HepG2 (cell line): Measurements from ENCODE around the gene EDNRA. TPM values are rescaled to one million over a fixed set of nuclear protein-coding genes. Genes with fewer than 3 reads are reported as not detected.

Experiments
- ATAC-seq: fragments of 200-7000 bp; cut with Tn5 transposase; 3 replicates; pipeline ENCODE4 v1.9.1; 2020; ENCODE audit warnings: mild to moderate bottlenecking, moderate library complexity
- BruUV-seq: library from RNA; stranded (reverse); fragments of 400-500 nt; replicated peaks from 2 replicates; lab custom pipeline; 2021; lab: Mats Ljungman, UMichigan
- CTCF ChIA-PET: fragments of 300-600 bp; formaldehyde crosslinking; extraction: SDS; loops from one replicate; lab custom pipeline; 2021; ENCODE audit warnings: low total read pairs, inconsistent platforms, low intra/inter-chr PET ratio; lab: Yijun Ruan, JAX
- POLR2A ChIA-PET: fragments of 350-600 bp; sonication (Branson Sonifier 250); formaldehyde crosslinking; loops from one replicate; lab custom pipeline; 2020; ENCODE audit warnings: antibody characterized with exemption, inconsistent platforms; lab: Yijun Ruan, JAX
- DNase-seq: peaks from one replicate; pipeline ENCODE4 v3.0.0-alpha.2; 2015; ENCODE audit warnings: low spot score
- FAIRE-seq: peaks from 3 replicates; lab custom pipeline; 2011; peaks lifted over from hg19 to GRCh38; lab: Jason Lieb, UNC
- H2AFZ ChIP-seq: one replicate; pipeline ENCODE4 v1.6.1; 2011; ENCODE audit warnings: low read length, inconsistent platforms
- H3K27ac ChIP-seq: fragments of 300-600 bp; 3 replicates; pipeline ENCODE4 v1.8.0; 2011; ENCODE audit warnings: mixed run types, mild to moderate bottlenecking, mixed read lengths, low read length, inconsistent platforms; ENCODE audit not compliant: insufficient read depth; ENCODE audit errors: extremely low read length
- H3K27me3 ChIP-seq, 2 experiments: fragments of 200-600 bp in 1 of 2; 2 replicates in 1 of 2; 3 replicates in 1 of 2; pipeline versions ENCODE4 v1.6.0 to v1.8.0; 2011; ENCODE audit warnings: low read length in 2 of 2, mild to moderate bottlenecking in 2 of 2, moderate library complexity in 2 of 2, inconsistent platforms in 1 of 2; ENCODE audit not compliant: insufficient read depth in 2 of 2, control insufficient read depth in 1 of 2
- H3K36me3 ChIP-seq, 2 experiments: fragments of 200-600 bp in 1 of 2; replicated peaks in 1 of 2; 2 replicates in 1 of 2; 3 replicates in 1 of 2; pipeline versions ENCODE4 v1.5.1 to v1.8.0; 2011; ENCODE audit warnings: low read length in 2 of 2, inconsistent platforms in 1 of 2; ENCODE audit not compliant: insufficient read depth in 2 of 2, control insufficient read depth in 1 of 2
- H3K4me1 ChIP-seq: 2 replicates; pipeline ENCODE4 v1.5.1; 2012; ENCODE audit warnings: low read length, inconsistent platforms; ENCODE audit not compliant: insufficient read depth
- H3K4me2 ChIP-seq: 2 replicates; pipeline ENCODE4 v1.6.0; 2011; ENCODE audit warnings: low read depth, low read length, inconsistent platforms
- H3K4me3 ChIP-seq, 3 experiments: fragments of 200-600 bp in 1 of 3; sonication (generic), shearing (Covaris generic) in 1 of 3; replicated peaks in 1 of 3; 2 replicates each; pipeline ENCODE4 v1.5.1; 2011 to 2016; ENCODE audit warnings: low read length in 3 of 3, inconsistent platforms in 2 of 3, low read depth in 2 of 3, mild to moderate bottlenecking in 2 of 3, control low read depth in 1 of 3, mixed read lengths in 1 of 3; ENCODE audit not compliant: insufficient read depth in 1 of 3
- H3K79me2 ChIP-seq: one replicate; pipeline ENCODE4 v1.6.1; 2011; ENCODE audit warnings: low read length, inconsistent platforms; ENCODE audit not compliant: insufficient read depth
- H3K9ac ChIP-seq: 2 replicates; pipeline ENCODE4 v1.6.0; 2011; ENCODE audit warnings: mild to moderate bottlenecking, low read depth, low read length, inconsistent platforms; ENCODE audit not compliant: insufficient read depth
- H3K9me3 ChIP-seq: 2 replicates; pipeline ENCODE4 v1.5.1; 2012; ENCODE audit warnings: mild to moderate bottlenecking, low read length
- H4K20me1 ChIP-seq: 2 replicates; pipeline ENCODE4 v1.6.0; 2011; ENCODE audit warnings: inconsistent platforms, mild to moderate bottlenecking, low read length, moderate library complexity; ENCODE audit not compliant: insufficient read depth
- CBX2 ChIP-seq, 2 experiments: fragments of 200-600 bp in 1 of 2; sonication (generic); formaldehyde crosslinking in 1 of 2; IDR thresholded peaks; 2 replicates each; pipeline versions ENCODE4 v1.7.0 to v1.8.1; 2018 to 2022; ENCODE audit warnings: low read depth in 2 of 2, low read length in 1 of 2, mild to moderate bottlenecking in 1 of 2, missing genetic modification reagents in 1 of 2
- MLLT10 ChIP-seq: sonication (generic); formaldehyde crosslinking; IDR thresholded peaks from 2 replicates; pipeline ENCODE4 v1.4.0; 2020; ENCODE audit warnings: missing genetic modification reagents
- NCOR1 ChIP-seq: fragments of 200-600 bp; sonication (generic); IDR thresholded peaks from 2 replicates; pipeline ENCODE4 v1.7.0; 2017; ENCODE audit warnings: antibody characterized with exemption, low read length, borderline replicate concordance
- NFE2 ChIP-seq: sonication (generic); formaldehyde crosslinking; IDR thresholded peaks from 2 replicates; pipeline ENCODE4 v1.4.0; 2020; ENCODE audit warnings: missing genetic modification reagents
- NFYC ChIP-seq: IDR thresholded peaks from 2 replicates; pipeline ENCODE4 v1.6.1; 2016; ENCODE audit warnings: missing genetic modification reagents, missing compliant biosample characterization
- ZNF12 ChIP-seq: sonication (generic); formaldehyde crosslinking; IDR thresholded peaks from 2 replicates; pipeline ENCODE4 v1.5.0; 2020; ENCODE audit warnings: missing genetic modification reagents
- ZNF282 ChIP-seq: fragments of 450-650 bp; IDR thresholded peaks from 2 replicates; pipeline ENCODE4 v1.6.1; 2018; ENCODE audit not compliant: partially characterized antibody
- ZNF3 ChIP-seq: IDR thresholded peaks from 2 replicates; pipeline ENCODE4 v1.7.0; 2017; ENCODE audit warnings: inconsistent platforms
- ZNF30 ChIP-seq: sonication (generic); formaldehyde crosslinking; IDR thresholded peaks from 2 replicates; pipeline ENCODE4 v1.5.0; 2020; ENCODE audit warnings: mild to moderate bottlenecking, missing genetic modification reagents
- ZNF317 ChIP-seq: sonication (generic); formaldehyde crosslinking; IDR thresholded peaks from 2 replicates; pipeline ENCODE4 v1.5.0; 2020; ENCODE audit warnings: mild to moderate bottlenecking, missing genetic modification reagents
- ZNF383 ChIP-seq: sonication (generic); formaldehyde crosslinking; IDR thresholded peaks from 2 replicates; pipeline ENCODE4 v1.4.0; 2020; ENCODE audit warnings: missing genetic modification reagents, mild to moderate bottlenecking, borderline replicate concordance
- ZNF572 ChIP-seq: sonication (generic); formaldehyde crosslinking; IDR thresholded peaks from 2 replicates; pipeline ENCODE4 v1.5.1; 2020; ENCODE audit warnings: mild to moderate bottlenecking, missing genetic modification reagents
- WGBS: methylation state at CpG from one replicate; pipeline ENCODE4 v1.1.6; 2017; ENCODE audit warnings: low lambda C conversion rate; 5-methylcytosine and 5-hydroxymethylcytosine counted together
- in situ Hi-C: cut with HindIII; loops from 2 replicates; pipeline ENCODE4 v1.10.0; 2017; ENCODE audit warnings: low pct_unique_long_range_greater_than_20kb; ENCODE audit not compliant: extremely low pct_ligation_motif_present
- intact Hi-C: fragments of 100-400 bp; cut with micrococcal nuclease; formaldehyde crosslinking; loops from one replicate; pipeline ENCODE4 v1.10.0; 2022; ENCODE audit not compliant: unreplicated experiment
- polyA plus RNA-seq, 8 experiments: library from polyadenylated mRNA; depleted of rRNA in 3 of 8; stranded (reverse) in 7 of 8; unstranded in 1 of 8; fragments of >200 nt; fragmentation: Illumina TruSeq in 4 of 8; extraction: Trizol in 4 of 8; gene quantifications; 2 replicates each; pipeline versions ENCODE4 v1.2.1 to v1.2.3, GENCODE V29; 2011 to 2016; ENCODE audit warnings: low read depth in 4 of 8, missing spikeins in 1 of 8, mixed read lengths in 1 of 8; ENCODE audit not compliant: insufficient read depth in 1 of 8
- total RNA-seq, 5 experiments: library from RNA; depleted of rRNA; stranded (reverse); fragments of >200 nt; fragmentation: Illumina TruSeq; extraction: Trizol; gene quantifications; 2 replicates each; pipeline ENCODE4 v1.2.3, GENCODE V29; 2016; ENCODE audit warnings: low read depth in 1 of 5
- TF ChIP-seq, protein P1 (sequence below): sonication (generic); formaldehyde crosslinking; IDR thresholded peaks from 2 replicates; pipeline ENCODE4 v1.4.0; 2020; ENCODE audit warnings: mild to moderate bottlenecking, missing genetic modification reagents
- TF ChIP-seq, protein P2 (sequence below): sonication (generic); formaldehyde crosslinking; IDR thresholded peaks from 2 replicates; pipeline ENCODE4 v1.8.0; 2023; ENCODE audit warnings: mild to moderate bottlenecking, missing genetic modification reagents

EDNRA gene
- total and polyA plus RNA-seq, 2 of the 13 experiments (the other 11 are each of a cell fraction or from before 2014, with no cell fraction given): not detected

DNA sequence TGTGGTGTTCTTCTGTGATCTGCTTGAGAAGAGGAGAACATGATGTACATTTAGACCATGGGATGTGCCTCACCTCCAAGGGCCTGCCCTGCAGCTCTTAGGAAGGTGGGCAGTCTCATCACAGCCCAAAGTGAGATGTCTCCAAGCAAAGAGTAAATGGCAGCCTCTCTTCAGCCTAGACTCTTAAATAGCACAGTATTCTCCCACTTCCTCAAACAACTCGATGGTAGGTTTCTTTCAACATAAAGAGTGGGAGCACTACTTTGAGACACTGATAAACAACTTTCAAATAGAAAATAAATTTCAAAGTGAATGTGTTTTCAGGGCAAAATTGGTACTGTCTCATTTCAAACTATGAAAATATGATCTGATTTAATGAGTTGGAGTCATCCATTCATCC lies 35.2 kb downstream of the EDNRA start:
- TF ChIP-seq ZNF572 (no peak), ZNF3 (CRISPR knock-in tag) (no peak), ZNF12 (CRISPR knock-in tag) (no peak), ZNF383 (CRISPR knock-in tag) (no peak), ZNF30 (CRISPR knock-in tag) (no peak), NFE2 (CRISPR knock-in tag) (no peak), CBX2 (IDR thresholded peaks at IDR 0.05; ENCODE audit: low read depth, low read length) (no peak), CBX2 (CRISPR knock-in tag; IDR thresholded peaks at IDR 0.05; ENCODE audit: low read depth) (no peak), NCOR1 (no peak), MLLT10 (CRISPR knock-in tag) (no peak), ZNF282 (no peak), ZNF317 (CRISPR knock-in tag) (no peak), NFYC (CRISPR knock-in tag) (no peak)
- TF ChIP-seq, protein P1, sequence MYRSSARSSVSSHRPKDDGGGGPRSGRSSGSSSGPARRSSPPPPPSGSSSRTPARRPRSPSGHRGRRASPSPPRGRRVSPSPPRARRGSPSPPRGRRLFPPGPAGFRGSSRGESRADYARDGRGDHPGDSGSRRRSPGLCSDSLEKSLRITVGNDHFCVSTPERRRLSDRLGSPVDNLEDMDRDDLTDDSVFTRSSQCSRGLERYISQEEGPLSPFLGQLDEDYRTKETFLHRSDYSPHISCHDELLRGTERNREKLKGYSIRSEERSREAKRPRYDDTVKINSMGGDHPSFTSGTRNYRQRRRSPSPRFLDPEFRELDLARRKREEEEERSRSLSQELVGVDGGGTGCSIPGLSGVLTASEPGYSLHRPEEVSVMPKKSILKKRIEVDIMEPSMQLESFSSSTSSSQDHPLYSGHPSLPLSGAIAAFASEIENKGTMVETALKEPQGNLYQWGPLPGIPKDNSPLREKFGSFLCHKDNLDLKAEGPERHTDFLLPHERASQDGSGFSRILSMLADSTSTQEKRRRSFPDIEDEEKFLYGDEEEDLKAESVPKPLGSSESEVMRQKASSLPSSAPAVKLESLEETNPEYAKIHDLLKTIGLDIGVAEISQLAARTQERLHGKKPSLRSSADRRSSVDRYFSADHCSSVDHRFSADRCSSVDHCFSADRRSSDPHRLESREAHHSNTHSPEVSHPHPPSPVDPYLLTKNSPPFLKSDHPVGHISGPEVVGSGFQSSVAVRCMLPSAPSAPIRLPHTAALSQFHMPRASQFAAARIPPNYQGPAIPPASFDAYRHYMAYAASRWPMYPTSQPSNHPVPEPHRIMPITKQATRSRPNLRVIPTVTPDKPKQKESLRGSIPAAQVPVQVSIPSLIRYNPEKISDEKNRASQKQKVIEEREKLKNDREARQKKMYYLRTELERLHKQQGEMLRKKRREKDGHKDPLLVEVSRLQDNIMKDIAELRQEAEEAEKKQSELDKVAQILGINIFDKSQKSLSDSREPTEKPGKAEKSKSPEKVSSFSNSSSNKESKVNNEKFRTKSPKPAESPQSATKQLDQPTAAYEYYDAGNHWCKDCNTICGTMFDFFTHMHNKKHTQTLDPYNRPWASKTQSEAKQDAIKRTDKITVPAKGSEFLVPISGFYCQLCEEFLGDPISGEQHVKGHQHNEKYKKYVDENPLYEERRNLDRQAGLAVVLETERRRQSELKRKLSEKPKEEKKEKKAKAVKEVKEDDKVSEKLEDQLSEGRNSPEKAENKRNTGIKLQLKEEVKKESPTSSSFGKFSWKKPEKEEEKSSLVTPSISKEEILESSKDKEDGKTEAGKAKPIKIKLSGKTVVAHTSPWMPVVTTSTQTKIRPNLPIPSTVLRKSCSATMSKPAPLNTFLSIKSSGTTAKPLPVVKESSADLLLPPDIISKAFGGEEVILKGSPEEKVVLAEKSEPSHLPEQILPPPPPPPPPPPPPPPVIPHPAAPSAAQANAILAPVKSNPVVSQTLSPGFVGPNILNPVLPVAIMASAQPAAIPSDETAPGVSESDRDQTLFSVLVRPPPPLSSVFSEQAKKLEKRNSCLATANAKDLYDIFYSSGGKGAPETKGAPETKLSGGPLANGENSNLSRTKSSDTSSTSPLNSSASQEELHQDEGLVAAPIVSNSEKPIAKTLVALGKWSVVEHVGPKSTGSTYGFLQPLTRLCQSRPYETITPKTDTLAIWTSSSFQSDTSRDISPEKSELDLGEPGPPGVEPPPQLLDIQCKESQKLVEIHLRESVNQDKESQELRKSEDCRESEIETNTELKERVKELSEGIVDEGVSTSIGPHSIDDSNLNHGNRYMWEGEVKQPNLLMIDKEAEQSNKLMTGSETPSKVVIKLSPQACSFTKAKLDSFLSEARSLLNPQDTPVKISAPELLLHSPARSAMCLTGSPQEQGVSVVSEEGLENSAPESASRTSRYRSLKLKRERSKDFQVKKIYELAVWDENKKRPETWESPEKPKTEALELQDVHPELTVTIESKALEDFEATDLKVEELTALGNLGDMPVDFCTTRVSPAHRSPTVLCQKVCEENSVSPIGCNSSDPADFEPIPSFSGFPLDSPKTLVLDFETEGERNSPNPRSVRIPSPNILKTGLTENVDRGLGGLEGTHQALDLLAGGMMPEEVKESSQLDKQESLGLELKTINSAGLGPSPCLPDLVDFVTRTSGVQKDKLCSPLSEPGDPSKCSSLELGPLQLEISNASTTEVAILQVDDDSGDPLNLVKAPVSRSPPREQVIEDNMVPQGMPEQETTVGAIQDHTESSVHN: no peak
- TF ChIP-seq, protein P2, sequence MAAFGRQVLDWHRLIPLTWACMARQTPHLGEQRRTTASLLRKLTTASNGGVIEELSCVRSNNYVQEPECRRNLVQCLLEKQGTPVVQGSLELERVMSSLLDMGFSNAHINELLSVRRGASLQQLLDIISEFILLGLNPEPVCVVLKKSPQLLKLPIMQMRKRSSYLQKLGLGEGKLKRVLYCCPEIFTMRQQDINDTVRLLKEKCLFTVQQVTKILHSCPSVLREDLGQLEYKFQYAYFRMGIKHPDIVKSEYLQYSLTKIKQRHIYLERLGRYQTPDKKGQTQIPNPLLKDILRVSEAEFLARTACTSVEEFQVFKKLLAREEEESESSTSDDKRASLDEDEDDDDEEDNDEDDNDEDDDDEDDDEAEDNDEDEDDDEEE (CRISPR knock-in tag): no peak
- Histone ChIP-seq H4K20me1 (no peaks in the 10 kb centered on the region), H3K4me2 (no peak overlapping the region), H3K27me3 (no peaks in the 10 kb centered on the region), H3K9me3 (no peaks in the 10 kb centered on the region), H3K4me1 (no peaks in the 10 kb centered on the region), H3K36me3 (no peaks in the 10 kb centered on the region), H3K4me3 (no peak overlapping the region), H3K27ac (no peak overlapping the region), H3K79me2 (no peaks in the 10 kb centered on the region), H3K9ac (no peak overlapping the region), H2AFZ (no peak overlapping the region)
- ChIA-PET CTCF (no interaction called here), POLR2A (no interaction called here)
- DNase-seq (no peak), ATAC-seq (no peak), FAIRE-seq (no peak)
- BruUV-seq: no TSS peak
- intact Hi-C loops: no loop called here
- in situ Hi-C loops: loop anchor here (5.0 kb wide), 1 partner anchor 71 kb away; no protein-coding TSS in a partner anchor
- WGBS: 0% methylated on average over 1 of the region's 1 CpG
